HL-60 (cell line): ENCODE results near the gene SLC12A6.

Experiments
- DNase-seq, 2 experiments: peaks; one replicate each; pipeline ENCODE4 v3.0.0-alpha.2; 2010 to 2020; ENCODE audit warnings: low read depth in 1 of 2, low spot score in 1 of 2
- H3K27ac ChIP-seq: fragments of 250-450 bp; sonication (Bioruptor Pico); replicated peaks from 2 replicates; pipeline ENCODE4 v1.5.1; 2020; ENCODE audit warnings: mild to moderate bottlenecking, moderate library complexity
- H3K27me3 ChIP-seq: fragments of 250-450 bp; sonication (Bioruptor Pico); 2 replicates; pipeline ENCODE4 v1.5.1; 2021; ENCODE audit warnings: mild to moderate bottlenecking, moderate library complexity; ENCODE audit not compliant: insufficient read depth, poor library complexity, severe bottlenecking
- H3K4me3 ChIP-seq: replicated peaks from 2 replicates; pipeline ENCODE4 v1.5.1; 2011; ENCODE audit warnings: mild to moderate bottlenecking, control low read depth, low read length; ENCODE audit not compliant: insufficient read depth
- GABPA ChIP-seq: IDR thresholded peaks from 2 replicates; pipeline ENCODE4 v1.6.1; 2012; ENCODE audit warnings: low read depth
- POLR2AphosphoS5 ChIP-seq: IDR thresholded peaks from 2 replicates; pipeline ENCODE4 v1.6.1; 2012; ENCODE audit warnings: low read depth
- SPI1 ChIP-seq: IDR thresholded peaks from 2 replicates; pipeline ENCODE4 v1.6.1; 2012; ENCODE audit warnings: low read depth, mild to moderate bottlenecking, borderline replicate concordance
- TF ChIP-seq, protein P1 (sequence below): IDR thresholded peaks from one replicate; pipeline ENCODE4 v1.5.1; 2011; ENCODE audit warnings: low read length, control low read depth, inconsistent platforms; ENCODE audit not compliant: insufficient read depth
- TF ChIP-seq, protein P2 (sequence below): IDR thresholded peaks from 2 replicates; pipeline ENCODE4 v1.6.1; 2012; ENCODE audit warnings: low read depth; ENCODE audit not compliant: insufficient replicate concordance

Gene SLC12A6

DNA sequence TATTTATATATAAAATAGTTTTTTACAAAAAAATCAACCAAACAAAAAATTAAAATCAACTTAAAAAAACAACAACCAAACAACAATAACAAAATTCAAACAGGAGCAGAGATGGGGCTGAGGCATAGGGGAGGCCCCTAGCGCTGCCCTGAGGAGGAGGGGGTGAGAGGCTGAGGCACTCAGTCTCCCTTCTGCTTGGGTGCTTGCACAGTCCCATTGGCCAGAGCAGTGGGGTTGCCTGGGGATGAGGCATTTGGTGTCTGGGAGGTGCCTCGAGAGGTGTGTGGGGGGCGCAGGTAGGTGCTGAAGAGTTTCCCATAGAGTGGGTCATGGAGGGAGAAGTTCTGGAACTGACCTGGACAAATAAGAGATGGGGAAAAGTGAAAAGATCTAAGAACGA, 21.4 kb upstream of the SLC12A6 start:
- H3K27ac ChIP-seq: no peak overlapping the region
- DNase-seq: no peak
- TF ChIP-seq, protein P1, sequence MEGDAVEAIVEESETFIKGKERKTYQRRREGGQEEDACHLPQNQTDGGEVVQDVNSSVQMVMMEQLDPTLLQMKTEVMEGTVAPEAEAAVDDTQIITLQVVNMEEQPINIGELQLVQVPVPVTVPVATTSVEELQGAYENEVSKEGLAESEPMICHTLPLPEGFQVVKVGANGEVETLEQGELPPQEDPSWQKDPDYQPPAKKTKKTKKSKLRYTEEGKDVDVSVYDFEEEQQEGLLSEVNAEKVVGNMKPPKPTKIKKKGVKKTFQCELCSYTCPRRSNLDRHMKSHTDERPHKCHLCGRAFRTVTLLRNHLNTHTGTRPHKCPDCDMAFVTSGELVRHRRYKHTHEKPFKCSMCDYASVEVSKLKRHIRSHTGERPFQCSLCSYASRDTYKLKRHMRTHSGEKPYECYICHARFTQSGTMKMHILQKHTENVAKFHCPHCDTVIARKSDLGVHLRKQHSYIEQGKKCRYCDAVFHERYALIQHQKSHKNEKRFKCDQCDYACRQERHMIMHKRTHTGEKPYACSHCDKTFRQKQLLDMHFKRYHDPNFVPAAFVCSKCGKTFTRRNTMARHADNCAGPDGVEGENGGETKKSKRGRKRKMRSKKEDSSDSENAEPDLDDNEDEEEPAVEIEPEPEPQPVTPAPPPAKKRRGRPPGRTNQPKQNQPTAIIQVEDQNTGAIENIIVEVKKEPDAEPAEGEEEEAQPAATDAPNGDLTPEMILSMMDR: no peak
- TF ChIP-seq GABPA: no peak
- TF ChIP-seq POLR2AphosphoS5: no peak
- TF ChIP-seq, protein P2, sequence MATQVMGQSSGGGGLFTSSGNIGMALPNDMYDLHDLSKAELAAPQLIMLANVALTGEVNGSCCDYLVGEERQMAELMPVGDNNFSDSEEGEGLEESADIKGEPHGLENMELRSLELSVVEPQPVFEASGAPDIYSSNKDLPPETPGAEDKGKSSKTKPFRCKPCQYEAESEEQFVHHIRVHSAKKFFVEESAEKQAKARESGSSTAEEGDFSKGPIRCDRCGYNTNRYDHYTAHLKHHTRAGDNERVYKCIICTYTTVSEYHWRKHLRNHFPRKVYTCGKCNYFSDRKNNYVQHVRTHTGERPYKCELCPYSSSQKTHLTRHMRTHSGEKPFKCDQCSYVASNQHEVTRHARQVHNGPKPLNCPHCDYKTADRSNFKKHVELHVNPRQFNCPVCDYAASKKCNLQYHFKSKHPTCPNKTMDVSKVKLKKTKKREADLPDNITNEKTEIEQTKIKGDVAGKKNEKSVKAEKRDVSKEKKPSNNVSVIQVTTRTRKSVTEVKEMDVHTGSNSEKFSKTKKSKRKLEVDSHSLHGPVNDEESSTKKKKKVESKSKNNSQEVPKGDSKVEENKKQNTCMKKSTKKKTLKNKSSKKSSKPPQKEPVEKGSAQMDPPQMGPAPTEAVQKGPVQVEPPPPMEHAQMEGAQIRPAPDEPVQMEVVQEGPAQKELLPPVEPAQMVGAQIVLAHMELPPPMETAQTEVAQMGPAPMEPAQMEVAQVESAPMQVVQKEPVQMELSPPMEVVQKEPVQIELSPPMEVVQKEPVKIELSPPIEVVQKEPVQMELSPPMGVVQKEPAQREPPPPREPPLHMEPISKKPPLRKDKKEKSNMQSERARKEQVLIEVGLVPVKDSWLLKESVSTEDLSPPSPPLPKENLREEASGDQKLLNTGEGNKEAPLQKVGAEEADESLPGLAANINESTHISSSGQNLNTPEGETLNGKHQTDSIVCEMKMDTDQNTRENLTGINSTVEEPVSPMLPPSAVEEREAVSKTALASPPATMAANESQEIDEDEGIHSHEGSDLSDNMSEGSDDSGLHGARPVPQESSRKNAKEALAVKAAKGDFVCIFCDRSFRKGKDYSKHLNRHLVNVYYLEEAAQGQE: no peak
- no peak for TF ChIP-seq SPI1
- H3K4me3 ChIP-seq: no peak overlapping the region
- no peaks in the 10 kb centered on the region for H3K27me3 ChIP-seq

DNA sequence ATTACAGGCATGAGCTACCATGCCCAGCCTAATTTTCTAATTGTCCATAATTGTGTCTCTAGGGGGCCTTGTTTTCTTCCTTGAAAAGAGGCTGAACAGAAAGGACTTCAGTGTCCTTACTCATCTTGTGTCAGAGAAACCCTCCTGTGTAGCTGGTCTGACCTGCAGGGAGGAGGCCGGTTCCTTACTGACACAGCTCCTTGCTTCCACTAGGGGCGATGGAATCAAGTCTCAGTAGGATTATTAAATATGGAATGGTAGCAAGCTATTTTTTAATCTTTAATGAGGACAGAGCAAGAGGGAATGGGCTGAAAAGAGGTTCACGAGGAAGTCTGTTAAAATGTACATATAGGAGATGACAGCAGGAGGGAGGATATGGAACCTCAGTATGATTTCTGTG, 20.8 kb upstream of the SLC12A6 start:
- no peak for DNase-seq
- no peaks in the 10 kb centered on the region for H3K27me3 ChIP-seq
- no peak overlapping the region for H3K27ac ChIP-seq
- H3K4me3 ChIP-seq: no peak overlapping the region
- no peak for TF ChIP-seq GABPA
- TF ChIP-seq, protein P1: no peak
- no peak for TF ChIP-seq POLR2AphosphoS5
- TF ChIP-seq SPI1: no peak
- TF ChIP-seq, protein P2: no peak

DNA sequence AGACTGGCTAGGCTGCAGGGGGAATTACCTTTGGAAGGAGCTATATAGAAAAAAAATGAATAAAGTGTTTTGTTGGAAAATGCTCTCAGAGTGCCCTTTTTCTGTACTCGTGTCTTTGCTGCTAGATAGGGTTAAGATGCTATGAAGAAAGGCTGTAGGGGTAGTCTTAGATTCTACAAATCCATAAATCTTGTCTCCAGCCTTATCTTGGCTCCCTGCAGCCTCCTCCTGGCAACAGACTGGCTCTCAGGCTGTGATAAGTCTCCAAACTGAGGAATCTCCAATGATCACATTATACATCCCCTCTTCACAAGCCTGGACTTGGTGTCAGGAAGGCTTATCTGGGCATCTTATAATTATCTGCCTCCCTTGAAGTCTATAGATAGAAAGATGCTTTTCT, 20.1 kb upstream of the SLC12A6 start:
- Histone ChIP-seq H3K27ac (no peak overlapping the region), H3K4me3 (no peak overlapping the region), H3K27me3 (no peaks in the 10 kb centered on the region)
- no peak for DNase-seq
- TF ChIP-seq POLR2AphosphoS5: no peak
- TF ChIP-seq, protein P1: no peak
- TF ChIP-seq, protein P2: no peak
- TF ChIP-seq SPI1: no peak
- no peak for TF ChIP-seq GABPA
